Ascending aorta (tissue), 2 donors: ENCODE measurements around the gene COL11A1. TPM values are rescaled to one million over a fixed set of nuclear protein-coding genes. Genes with fewer than 3 reads are reported as not detected.
"Not testable (repeated sequence)": the region's sequence is repeated elsewhere in the genome, so short reads cannot be mapped to it uniquely, and the experiment has no call there.

Experiments
- DNase-seq, 2 donors: peaks; one replicate each; pipeline ENCODE4 v3.0.0-alpha.2; 2019; ENCODE audit warnings: low spot score in 2 of 2
- H3K27ac ChIP-seq, 2 donors: fragments of 200-600 bp; sonication (generic); one replicate each; pipeline ENCODE4 v1.5.1; 2016 to 2017; ENCODE audit warnings: mild to moderate bottlenecking in 1 of 2
- H3K27me3 ChIP-seq: fragments of 200-600 bp; sonication (generic); one replicate; pipeline ENCODE4 v1.5.1; 2017
- H3K36me3 ChIP-seq, 2 donors: fragments of 200-600 bp; sonication (generic); one replicate each; pipeline ENCODE4 v1.5.1; 2016
- H3K4me1 ChIP-seq, 2 donors: fragments of 200-600 bp; sonication (generic); one replicate each; pipeline ENCODE4 v1.5.1; 2016 to 2017; ENCODE audit warnings: mild to moderate bottlenecking in 1 of 2
- H3K4me3 ChIP-seq, 2 donors: fragments of 200-600 bp; sonication (generic); one replicate each; pipeline ENCODE4 v1.5.1; 2016 to 2017; ENCODE audit warnings: mild to moderate bottlenecking in 1 of 2
- H3K9me3 ChIP-seq, 2 donors: fragments of 200-600 bp; sonication (generic); one replicate each; pipeline ENCODE4 v1.5.1; 2016
- intact Hi-C: fragments of 100-400 bp; cut with DNase I; formaldehyde crosslinking; loops from one replicate; pipeline ENCODE4 v1.15.1; 2023
- total RNA-seq: library from RNA; depleted of rRNA; stranded (reverse); fragments of >200 nt; gene quantifications from one replicate; pipeline ENCODE4 v1.1.0, GENCODE V29; 2016
- TF ChIP-seq, protein P1 (sequence below), 3 experiments: fragments of 200-600 bp in 2 of 3; fragments of 450-650 bp in 1 of 3; sonication (generic) in 2 of 3; IDR thresholded peaks; one replicate each; pipeline ENCODE4 v1.5.1; 2016 to 2019; ENCODE audit warnings: antibody characterized with exemption in 3 of 3, mild to moderate bottlenecking in 1 of 3, moderate library complexity in 1 of 3

The COL11A1 gene
- total RNA-seq, 1 donor from 2014 or later = not detected

DNA sequence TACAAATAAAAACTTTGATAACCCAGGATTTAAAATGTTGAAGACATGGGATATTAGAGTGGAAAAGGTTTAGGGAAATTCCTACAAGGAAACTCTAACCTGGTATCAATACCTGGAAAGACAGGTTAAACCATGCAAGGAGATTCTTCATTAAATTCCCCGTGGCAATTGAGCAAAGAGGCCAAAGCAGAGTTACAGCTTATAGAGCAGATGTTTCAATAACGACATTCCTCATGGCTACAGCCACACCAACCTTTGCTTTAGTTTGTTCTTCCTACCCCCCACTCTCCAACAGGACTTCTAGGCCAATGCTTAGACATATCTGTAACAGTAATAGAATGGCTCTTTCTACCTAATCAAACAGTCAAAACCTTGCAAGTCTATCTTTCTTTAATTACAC lies 271.3 kb downstream of the COL11A1 start:
- DNase-seq = no peak
- TF ChIP-seq, protein P1, sequence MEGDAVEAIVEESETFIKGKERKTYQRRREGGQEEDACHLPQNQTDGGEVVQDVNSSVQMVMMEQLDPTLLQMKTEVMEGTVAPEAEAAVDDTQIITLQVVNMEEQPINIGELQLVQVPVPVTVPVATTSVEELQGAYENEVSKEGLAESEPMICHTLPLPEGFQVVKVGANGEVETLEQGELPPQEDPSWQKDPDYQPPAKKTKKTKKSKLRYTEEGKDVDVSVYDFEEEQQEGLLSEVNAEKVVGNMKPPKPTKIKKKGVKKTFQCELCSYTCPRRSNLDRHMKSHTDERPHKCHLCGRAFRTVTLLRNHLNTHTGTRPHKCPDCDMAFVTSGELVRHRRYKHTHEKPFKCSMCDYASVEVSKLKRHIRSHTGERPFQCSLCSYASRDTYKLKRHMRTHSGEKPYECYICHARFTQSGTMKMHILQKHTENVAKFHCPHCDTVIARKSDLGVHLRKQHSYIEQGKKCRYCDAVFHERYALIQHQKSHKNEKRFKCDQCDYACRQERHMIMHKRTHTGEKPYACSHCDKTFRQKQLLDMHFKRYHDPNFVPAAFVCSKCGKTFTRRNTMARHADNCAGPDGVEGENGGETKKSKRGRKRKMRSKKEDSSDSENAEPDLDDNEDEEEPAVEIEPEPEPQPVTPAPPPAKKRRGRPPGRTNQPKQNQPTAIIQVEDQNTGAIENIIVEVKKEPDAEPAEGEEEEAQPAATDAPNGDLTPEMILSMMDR (IDR thresholded peaks at IDR 0.05) = no peak

DNA sequence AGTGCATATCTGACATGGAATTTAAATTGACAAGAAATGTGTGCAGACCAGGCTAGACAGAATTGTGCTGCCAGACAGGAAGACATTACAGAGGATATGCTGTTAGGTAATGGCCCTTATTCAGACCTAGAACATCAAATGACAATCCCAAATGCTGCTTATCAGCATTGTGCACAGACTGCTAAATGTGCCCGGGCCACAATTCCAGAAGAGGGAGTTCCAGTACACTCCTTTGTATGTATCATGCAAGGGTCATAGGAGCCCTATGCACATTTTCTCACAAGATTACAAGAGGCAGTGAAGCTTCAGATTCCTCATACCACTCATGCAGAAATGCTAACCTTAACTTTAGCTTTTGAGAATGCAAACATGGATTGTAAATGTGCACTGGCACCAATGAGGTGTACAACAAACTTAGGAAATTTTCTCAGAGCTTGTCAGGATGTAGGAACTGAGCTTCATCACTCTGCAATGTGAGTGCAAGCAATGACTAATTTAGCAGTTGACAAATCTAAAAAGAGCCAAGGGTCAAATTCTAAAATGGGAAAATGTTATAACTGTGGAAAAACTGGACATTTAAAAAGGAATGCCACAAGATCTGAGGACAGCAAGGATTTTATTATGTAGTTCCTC lies 273.5 kb downstream of the COL11A1 start:
- Histone ChIP-seq H3K9me3 (no peaks in the 10 kb centered on the region), H3K36me3 (no peaks in the 10 kb centered on the region), H3K27ac (no peak overlapping the region), H3K27me3 (no peaks in the 10 kb centered on the region), H3K4me3 (no peak overlapping the region), H3K4me1 (no peaks in the 10 kb centered on the region)
- TF ChIP-seq, protein P1 (IDR thresholded peaks at IDR 0.05) = no peak
- intact Hi-C loops = no loop called here
- DNase-seq = no peak

More for the DNA sequence above, 271.3 kb downstream of the COL11A1 start:
- Histone ChIP-seq H3K27ac (no peak overlapping the region), H3K9me3 (no peaks in the 10 kb centered on the region), H3K4me3 (no peak overlapping the region), H3K27me3 (no peaks in the 10 kb centered on the region), H3K4me1 (no peaks in the 10 kb centered on the region), H3K36me3 (no peaks in the 10 kb centered on the region)
- intact Hi-C loops = no loop called here

DNA sequence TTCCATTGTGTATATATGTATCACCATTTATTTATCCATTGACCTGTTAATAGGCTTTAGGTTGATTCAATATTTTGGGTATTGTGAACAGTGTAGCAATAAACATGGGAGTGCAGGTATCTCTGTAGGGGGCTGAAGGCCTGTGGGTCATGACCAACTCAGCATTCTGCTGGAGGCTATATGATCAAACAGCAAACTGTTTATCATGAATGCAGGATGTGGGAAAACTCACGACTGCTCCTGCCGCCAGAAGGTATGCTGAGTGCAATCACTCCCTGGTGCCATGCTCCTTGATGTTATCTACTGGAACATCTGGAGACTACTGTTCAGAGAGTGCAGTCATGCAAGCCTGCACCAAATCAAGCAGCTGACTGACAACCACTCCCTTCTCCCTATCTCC lies 275.2 kb downstream of the COL11A1 start:
- H3K9me3 ChIP-seq = no peaks in the 10 kb centered on the region
- no peaks in the 10 kb centered on the region for H3K4me1 ChIP-seq
- no peaks in the 10 kb centered on the region for H3K27me3 ChIP-seq
- intact Hi-C loops = no loop called here
- H3K4me3 ChIP-seq = no peak overlapping the region
- no peak overlapping the region for H3K27ac ChIP-seq
- H3K36me3 ChIP-seq = no peaks in the 10 kb centered on the region
- TF ChIP-seq, protein P1 (IDR thresholded peaks at IDR 0.05) = no peak
- DNase-seq = no peak

DNA sequence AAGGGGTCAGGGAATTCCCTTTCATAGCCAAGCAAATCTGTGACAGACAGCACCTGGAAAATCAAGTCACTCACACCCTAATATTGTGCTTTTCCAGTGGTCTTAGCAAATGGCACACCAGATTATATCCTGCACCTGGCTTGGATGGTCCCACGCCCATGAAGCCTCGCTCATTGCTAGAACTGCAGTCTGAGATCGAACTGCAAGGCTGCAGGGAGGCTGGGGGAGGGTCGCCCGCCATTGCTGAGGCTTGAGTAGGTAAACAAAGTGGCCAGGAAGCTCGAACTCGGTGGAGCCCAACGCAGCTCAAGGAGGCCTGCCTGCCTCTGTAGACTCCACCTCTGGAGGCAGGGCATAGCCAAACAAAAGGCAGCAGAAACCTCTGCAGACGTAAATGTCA lies 281.6 kb downstream of the COL11A1 start:
- H3K4me1 ChIP-seq, H3K27me3 ChIP-seq, intact Hi-C loops, H3K36me3 ChIP-seq, H3K4me3 ChIP-seq, H3K9me3 ChIP-seq, DNase-seq, H3K27ac ChIP-seq: not testable (repeated sequence)
